HCEC 1CT (cell line): ENCODE data around the gene SMARCD3.

Experiments
- DNase-seq: peaks from one replicate; pipeline ENCODE4 v3.0.0-alpha.2; 2017

Gene SMARCD3

DNA sequence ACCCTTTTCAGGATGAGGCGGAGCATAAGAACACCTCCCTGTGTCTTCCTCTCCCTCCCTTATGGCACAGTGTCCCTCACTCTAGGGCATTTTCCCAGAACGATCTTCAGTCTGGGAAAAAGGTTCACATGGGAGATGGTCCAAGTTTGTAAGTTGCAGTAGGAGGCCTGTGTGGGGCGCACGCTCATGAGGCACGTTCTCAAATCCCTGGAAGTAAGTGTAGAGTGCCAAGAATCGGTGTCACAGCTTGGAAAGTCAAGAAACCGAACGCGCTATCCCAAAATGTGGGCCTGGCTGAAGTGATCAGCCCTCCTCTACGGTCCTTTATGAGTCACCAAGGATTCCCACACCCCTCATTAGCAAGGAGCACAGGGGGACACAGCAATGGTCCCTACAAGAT, 23.9 kb upstream of the SMARCD3 start:
- no peak for DNase-seq

DNA sequence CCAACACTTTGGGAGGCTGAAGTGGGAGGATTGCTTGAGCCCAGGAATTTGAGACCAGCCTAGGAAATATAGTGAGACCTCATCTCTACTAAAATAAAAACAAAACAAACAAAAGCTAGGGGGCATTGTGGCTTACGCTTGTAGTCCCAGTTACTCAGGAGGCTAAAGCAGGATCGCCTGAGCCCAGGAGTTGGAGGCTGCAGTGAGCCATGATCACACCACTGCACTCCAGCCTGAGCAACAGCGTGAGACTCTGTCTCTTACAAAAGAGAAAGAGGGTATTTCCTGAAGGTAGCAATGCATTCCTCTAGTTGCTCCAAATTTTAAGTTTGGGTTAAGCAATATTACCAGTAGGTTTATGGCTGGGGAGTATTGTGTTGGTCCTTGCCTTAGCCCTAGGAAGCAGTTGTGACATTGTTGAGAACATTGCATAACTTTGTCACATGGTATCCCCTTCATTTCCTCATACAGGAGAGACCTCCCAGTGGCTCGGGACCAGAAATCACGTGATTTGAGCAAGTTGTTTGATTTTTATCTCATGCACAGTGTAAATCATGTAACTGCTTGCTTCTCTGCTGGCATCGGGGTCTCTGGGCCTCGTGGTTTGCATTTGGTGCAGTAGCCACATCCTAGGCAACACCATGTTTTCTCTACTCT, 23.3 kb upstream of the SMARCD3 start:
- no peak for DNase-seq

DNA sequence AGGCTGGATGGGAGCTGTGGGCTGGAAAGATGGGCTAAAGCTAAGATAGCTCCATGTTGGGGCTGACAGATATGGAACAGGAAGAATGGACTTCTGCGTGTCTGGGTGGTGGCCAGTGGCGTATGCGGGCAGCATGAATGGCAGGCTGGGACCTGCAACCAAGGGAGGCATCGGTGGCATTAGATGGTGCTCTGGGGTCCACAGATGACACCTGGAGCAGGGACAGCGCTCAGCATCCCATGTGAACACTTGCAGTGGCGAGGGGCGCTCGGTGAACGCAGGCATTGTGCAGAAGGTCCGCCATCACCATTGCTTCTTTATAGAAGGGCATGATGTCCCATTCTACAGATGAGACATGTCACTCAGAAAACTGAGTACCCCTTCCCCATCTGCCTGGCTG, 21.0 kb upstream of the SMARCD3 start:
- no peak for DNase-seq

DNA sequence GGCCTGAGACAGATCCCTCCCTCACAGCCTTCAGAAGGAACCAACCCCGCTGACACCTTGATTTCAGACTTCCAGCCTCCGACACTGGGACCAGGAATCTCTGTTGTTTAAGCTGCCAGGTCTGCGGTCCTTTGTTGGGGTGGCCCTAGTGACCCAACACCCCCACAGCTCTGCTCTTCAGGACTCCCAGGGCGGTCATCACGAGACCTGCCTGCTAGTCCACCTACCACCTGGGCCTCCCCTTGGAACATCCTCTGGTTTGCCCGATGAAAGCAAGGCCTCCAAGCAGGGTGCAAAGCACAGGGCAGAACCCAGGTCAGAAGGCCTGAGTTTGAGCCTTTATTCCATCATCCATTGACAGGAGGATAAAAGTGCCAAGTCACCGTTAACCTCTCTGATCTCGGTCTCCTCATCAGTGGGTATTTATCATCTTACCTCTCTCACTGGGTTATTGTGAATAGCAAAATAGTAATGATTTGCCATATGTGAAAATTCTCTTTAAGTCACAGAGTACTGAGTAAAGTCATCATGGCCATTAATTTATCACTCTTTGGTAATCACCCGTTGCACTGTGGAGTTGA, 16.9 kb upstream of the SMARCD3 start:
- DNase-seq, result no peak

DNA sequence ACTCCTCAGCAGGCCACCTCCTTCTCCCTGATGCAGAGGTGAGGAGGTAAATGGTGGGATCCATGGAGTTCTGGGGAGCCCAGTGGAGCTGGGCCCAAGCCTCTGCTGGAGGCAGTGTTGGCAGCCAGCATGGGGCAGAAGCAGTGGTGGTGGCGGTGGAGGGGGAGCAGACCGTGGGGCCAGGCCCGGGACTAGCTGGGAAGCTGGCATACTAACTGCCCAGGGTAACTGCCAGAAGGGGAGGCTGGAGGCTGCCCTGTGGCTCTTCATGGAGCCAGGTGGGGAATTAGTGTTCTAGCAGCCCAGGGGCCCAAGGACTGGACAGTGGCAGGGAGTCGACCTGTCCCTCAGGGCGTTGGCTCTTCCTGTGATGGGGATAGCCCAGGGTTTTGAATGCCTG, 16.1 kb upstream of the SMARCD3 start:
- no peak for DNase-seq

DNA sequence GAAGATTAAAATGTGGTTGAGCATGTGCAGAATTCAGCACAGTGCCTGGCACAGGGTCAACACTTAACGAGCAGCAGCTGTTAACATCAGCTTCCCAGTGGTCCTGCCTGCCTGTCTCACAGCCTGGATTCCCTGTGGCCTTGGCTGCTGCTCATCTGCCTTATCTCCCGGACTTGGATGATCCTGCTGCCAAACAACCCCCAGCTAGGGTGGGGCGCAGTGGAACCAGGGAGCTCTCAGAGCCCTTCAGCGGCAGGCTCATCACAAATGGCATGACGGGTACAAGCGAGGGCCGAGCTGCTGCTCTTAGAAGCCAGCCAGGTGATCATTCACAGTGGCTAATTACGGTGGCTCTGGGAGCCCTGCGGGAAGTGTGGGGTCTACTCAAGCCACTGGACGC, 13.0 kb upstream of the SMARCD3 start:
- no peak for DNase-seq

DNA sequence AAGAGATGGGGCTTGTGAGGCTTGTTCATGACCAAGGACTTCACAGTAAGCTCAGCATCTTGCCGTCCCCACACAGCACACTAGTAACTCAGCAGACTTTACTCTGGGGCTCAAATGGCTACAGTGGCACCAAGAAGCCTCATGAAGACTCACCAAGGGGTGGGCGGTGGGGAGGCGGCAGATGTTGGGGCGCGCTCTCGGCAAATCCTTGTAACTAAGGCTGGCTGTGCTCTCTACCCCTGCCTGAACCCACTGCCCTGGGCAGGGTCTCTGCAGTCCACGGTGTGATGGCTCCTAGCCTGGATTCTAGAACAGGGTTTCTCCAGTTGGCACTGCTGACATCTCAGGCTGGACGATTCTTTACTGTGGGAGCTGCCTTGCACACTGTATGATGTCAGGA, 12.4 kb upstream of the SMARCD3 start:
- DNase-seq, result no peak

DNA sequence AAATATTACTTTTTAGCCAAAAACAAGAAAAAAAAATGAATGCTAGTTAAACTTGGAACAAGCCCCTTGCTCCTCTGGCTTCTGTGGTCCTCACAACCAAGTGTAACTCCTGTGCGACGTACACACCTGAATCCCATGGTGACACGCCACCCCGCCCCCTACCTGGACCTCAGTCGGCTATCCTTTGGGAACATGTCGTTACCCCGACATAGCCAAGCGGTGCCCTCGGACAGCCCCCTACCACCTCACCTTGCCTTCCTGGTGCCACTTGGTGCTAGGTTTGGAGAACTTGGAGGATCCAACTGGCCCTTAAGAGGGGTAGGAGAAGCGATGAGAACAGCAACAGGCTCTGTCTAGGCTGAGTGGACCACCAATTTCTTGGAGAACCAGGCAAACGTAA, 12.0 kb upstream of the SMARCD3 start:
- DNase-seq, result no peak

DNA sequence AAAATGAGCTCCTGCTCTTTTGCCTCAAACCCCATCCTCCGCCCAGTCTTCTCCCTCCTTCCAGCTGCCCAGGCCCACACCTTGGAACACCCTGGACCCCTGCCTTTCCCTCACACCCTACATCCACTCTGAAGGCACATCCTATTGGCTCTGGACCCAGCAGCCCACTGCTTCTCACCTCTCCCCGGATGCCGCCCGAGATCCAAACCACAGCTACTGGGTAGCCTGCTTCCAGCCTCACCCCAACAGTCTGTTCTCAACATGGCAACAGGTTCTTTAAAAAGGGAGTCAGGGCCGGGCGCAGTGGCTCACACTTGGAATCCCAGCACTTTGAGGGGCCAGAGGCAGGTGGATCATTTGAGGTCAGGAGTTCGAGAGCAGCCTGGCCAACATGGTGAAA, 9.5 kb upstream of the SMARCD3 start:
- DNase-seq, result no peak

DNA sequence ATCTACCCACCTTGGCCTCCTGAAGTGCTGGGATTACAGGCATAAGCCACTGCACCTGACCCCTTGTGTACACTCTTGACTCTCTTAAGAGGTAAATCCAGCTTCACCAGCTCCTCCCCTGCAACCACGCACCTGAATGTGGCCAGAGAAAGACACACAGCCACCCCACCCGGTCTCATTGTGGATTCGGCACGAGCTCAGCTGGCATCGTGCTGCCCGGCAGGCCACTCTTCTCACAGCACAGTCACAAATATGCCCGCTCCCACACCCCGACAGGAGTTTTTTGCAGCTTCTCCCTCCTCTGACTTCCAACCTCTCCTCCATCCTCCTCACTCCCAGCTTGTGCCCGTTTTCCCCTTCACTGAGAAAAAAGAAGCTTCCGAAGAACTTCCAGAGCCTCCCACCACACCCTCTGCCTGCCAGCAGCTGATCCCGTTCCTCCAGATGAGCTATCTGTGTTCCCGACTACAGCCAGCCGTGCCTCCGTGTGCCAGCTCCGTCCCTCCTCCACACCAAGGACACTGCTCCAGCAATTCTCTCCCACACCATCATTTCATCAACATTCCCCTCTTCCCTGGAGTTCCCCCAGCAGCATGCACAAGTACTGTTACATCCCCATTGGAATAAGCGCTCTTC, 8.0 kb upstream of the SMARCD3 start:
- no peak for DNase-seq

DNA sequence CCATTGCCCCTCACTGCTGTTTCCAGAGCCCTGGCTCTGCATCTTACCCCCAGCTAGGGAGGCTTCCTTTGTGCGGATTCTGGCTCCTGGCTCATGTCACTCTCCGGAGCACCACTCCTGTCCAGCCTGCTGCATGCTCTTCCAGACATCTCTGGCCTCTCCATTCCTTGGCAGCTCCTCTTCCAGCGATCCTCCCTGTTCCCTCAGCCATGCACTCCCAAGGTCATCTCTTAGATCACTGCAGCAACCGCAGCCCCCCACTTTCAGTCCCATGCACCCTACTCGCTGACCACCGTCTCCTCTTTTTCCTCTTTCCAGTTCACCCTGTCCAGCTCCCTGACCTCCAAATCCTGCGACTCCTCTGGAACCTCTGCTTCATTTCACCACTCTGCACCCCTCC, 6.9 kb upstream of the SMARCD3 start:
- DNase-seq, result no peak

DNA sequence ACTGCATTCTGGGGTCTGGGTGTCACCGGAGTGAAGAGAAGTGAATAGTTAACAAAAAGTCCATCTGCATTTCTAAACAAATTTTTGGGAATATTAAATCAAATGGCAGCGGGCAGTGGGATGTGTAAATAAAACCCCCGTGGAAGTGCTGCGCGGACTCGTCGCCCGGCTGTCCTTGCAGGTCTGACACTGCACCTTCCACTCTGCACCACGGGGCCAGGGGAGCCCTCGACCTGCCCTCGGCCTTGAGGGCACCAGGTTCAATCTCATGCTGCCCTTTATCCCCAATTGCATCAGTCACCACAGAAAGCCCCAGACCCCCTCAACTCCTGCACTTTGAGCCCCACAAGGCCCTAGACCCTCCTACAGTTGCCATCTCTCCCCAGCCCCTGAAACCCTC, 6.4 kb upstream of the SMARCD3 start:
- DNase-seq, result no peak

DNA sequence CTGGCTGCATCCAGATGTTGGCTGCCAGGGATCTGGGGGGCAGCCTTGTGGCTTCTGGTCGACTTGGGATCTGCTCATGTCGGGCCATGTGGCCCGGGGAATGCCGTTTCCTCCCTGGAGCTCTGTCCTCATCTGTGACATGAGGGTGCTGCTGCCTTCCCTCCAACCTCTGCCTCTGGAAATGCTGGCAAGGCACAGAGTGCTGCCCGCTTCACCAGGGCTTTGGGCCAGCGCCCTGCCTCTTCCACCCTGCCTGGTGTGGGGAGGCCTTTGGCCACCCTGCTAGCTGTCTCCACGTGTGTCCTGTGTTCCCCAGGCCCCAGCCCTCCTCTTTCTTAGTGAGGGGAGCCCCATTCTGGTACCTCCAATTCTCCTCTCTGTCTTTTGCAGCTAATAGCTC, 5.8 kb upstream of the SMARCD3 start:
- DNase-seq, result no peak

DNA sequence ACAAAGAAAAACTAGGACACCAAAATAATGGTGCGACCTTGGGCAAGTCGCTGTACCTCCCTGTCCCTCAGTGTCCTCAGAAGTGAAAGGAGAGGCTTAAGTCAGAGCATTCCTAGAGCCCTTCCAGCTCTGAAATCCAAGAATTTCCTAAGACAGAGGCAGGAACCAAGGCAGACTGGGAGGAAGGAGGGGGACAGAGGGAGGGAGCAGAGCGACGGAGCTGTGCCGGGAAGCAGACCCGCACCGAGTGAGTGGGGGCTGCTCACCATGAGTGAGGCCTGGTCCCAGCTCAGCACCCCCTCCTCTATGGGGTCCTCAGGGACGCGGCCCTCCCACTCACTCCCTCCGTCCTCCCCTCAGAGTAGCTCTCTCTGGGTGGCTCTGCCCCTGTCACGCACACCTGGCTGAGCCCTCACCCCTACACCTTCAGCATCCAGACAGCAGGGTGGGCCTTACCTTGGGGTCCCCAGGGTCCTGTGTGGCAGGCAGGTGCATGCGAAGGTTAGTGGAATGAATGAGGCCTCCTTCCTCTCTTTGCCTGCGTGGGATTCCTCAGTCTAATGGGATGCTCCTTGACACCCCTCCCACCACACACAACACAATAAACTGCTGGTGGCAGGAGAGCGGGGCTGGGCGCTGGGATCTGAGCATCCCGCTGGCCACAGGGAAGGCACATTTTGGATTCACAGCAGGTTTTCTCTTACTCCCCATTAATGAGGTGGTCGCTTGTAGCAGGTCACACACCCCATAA, 4.6 kb upstream of the SMARCD3 start:
- no peak for DNase-seq

DNA sequence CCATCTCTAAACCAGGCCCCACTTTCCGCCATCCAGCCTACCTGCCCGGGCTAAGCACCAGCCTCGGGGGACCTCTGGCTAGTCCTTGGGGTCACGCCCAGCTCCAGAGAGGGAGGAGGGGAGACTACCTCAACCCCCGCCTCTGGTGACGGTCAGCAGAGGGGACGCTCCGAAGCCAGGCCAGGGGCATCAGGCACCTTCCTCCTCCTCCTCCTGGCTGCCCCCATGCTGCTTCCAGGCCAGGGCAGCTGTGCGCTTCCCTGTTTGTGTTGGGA, 4.0 kb upstream of the SMARCD3 start:
- DNase-seq, result no peak

DNA sequence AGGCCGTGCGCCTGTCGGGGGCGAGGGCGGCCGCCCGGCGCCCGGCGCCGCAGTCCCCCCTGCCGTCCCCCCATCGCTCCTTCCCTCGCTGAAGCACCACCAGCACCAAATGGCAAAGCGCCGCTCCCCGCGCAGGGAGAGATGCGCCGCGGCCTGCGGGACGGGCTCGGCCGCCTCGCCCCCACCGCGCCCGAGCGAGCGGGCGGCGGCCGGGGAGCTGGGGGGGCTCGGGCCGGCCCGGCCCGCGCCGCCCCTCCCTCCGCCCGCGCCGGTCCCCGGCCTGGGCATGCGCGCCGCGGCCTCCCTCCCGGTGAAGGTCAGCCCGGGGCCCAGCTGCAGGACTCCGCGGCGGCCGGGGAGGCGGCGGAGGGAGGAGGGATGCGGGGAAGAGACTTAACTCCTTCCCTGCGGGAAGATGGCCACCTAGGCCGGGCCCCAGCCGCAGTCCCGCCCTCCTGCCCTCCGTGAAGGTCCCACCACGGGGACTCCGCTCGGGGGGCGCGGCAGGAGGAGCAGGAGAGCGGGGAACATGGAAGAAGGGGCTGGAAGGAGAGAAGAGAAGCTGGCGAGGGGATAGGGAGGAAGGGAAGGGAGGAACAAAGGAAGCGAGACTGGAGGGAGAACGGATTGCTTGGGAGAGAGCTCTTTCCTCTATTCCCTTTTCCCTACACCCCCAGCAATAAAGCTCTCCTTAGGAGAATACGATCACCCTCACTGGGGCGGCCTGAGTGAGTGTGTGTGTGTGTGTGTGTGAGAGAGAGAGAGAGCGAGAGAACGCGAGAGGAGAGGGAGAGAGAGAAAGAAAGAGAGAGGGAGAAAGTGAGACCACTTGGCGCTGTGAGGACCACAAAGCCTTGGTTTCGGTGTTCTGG, 3.4 kb upstream of the SMARCD3 start:
- peak; percentile 56 for DNase-seq

DNA sequence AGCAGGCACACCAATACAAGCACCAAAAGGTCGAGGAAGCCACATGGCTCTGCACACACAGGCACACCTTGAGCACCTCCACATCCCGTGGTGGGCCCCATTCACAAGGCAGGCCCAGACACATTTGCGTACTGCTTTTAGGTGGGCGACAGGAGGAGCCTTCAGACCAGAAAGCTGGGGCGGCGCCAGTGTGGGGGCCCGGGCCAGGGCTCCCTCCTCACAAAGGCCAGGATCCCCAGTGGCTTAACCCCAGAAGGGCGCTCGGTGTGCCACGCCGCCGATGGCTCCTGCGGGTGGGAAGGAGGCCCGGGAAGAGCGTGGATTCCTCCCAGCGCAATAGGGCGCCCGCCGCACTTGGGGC, 2.8 kb upstream of the SMARCD3 start:
- no peak for DNase-seq

DNA sequence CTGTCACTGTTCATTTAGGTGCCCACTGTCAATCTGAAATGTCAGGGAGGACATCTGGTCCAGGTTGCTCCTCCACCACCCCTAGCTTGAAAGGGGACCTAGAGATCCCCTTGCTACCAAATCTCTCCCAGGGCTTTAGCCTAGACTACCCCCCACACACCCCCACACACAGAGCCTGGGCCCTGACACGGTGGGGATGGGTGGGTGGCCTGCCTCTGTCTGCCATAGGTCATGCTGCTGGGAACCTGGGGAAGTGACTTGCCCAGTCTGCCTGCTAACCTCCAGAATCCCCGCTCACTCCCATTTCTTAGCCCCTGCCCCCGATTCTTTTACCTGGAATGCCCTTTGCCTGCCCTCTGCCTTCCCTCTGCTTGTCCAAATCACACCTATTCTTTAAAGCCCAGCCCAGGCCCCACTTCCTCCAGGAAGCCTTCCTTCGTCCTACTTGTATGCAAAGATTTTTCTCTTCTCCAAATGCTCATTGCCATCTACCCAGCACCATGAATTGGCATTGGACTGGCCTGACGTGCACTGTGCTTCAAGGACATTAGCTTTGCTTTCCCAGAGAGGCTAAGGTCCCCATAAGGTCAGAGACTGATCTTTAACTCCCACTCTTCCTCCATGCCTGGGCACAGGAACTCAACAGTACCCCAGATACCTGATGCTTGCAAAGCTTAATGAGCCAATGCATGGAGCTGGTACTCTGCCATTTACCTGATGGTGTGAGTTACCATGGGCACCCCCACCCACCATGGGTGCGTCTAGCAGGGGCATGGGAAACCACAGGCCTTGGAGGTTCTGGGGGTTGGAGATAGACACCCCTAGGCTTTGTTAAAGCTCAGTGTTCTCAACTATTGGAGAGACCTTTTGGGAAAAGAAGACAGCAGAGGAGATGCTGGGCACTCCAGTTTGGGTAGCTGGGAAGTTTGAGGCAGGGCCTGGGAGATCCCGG, 2.0 kb upstream of the SMARCD3 start:
- no peak for DNase-seq

DNA sequence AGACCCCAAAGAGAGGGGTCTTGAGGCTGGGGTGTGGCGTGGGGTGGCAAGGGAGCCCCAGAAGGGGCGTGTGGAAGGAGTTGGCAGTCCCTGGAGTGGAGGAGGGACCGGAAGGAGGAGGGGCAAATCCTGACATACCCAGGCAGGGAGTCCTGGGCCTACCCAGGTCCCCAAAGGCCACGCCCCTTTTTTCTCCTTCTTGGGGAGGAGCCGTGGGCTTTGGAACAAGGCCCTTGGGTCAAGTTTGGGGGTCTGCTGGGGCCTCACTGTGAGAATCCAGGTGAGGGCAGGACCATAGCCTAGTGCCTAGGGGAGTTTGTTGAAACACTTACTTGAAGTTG, 1.2 kb upstream of the SMARCD3 start:
- peak; percentile 18 for DNase-seq

DNA sequence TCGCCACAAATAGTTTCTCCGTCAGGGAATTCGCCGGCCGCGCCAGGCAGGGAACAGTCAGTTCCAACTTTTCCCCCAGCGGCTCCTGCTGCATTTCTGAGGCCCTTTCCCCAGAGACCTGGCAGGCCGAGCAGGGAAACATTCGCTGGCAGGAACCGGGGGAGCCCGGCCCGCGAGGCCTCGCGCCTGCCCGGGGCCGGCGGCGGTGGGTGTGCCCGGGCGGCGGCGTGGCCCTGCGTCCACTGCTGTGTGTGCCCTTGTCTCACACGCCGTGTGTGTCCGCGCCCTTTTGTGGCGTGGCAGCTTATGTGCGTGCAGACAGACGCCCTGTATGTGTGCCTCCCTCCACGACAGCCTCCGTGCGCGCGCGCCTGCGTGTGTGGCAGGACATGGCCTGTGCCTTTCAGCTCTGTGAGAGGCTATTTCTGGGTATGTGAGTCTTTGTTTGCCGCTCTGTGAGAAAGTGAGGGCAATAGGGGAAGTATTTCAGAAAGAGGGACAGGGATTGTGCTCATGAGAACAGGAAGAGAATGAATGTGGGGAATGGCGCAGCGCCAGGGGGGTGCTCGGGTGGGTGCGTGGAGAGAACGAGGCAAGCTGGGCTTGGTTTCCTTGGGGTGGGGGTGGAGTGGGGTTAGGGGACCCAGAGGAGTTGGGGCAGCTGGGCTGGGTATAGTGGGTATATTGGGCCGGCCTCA, 689 bp upstream of the SMARCD3 start:
- peak; percentile 36 for DNase-seq

DNA sequence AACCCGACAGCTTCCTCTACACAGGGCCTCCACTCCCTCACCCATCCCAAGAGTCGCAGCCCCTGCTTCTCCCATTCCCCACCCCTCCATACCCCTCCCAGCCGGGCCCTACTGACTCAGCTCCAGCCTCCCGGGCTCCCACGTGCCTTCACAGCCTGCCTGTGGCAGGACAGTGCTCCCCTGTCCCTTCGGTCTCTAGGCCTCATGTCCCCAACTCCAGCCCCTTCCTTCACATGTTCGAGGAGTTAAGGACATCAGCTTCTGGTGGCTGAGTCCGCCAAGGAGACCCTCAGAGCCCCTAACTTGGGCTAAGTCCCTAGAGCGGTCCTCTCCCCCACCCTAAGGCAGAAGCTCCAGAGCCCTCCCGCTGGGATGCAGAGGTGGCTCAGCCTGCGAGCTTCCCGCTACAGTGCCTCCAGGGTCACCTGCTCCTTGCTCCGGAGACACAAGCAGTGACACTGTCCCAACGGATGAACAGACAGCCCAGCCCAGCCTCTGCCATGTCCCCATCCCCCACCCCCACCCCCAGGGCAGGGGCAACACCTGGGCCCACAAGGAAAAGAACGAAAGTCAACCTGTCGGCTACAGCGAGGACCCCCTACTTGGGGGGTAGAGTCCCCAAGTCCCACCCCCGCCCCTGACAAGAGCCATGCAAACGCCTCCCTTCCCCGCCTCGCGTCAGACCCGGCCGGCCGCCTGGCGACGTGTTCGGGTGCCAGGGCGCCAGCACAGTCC, 716 bp downstream of the SMARCD3 start:
- no peak for DNase-seq
